Cardiac ventricle fibroblast (primary cell): ENCODE results near the gene ASB12. TPM values are rescaled to one million over a fixed set of nuclear protein-coding genes. Genes with fewer than 3 reads are reported as not detected.

ENCODE experiments used
- total RNA-seq: library from RNA; depleted of rRNA; stranded (reverse); fragments of >200 nt; gene quantifications from 2 replicates; pipeline ENCODE4 v1.2.3, GENCODE V29; 2015

The ASB12 gene
- total RNA-seq: not detected in 2 replicates

GRCh38 chrX:64230123-64230970 is at the start of gene ASB12:
ASB12 (minus strand) TSS chrX:64230607; CDS start chrX:64225650, 4,957 bp downstream.

GRCh38 chrX:64205441-64205734 is 25.0 kb downstream of the ASB12 start, which contains the start of gene AMER1:
AMER1 (minus strand) TSS chrX:64205708; CDS start chrX:64193286, 12,422 bp downstream.

Other genes starting within 250 kb of the ASB12 start
- 3.1 and 3.7 TPM in 2 replicates for gene AMER1, start 24.9 kb downstream of the ASB12 start, total RNA-seq
- gene MTMR8, start 164.8 kb upstream of the ASB12 start, total RNA-seq: 0.15 and 0.56 TPM in 2 replicates